GM10266 (cell line): ENCODE results near the gene AK1.

Experiments
- DNase-seq: peaks from one replicate; pipeline ENCODE4 v3.0.0; 2012; ENCODE audit errors: extremely low spot score
- CTCF ChIP-seq: IDR thresholded peaks from 2 replicates; pipeline ENCODE4 v1.5.1; 2012; ENCODE audit warnings: mild to moderate bottlenecking, low read depth; ENCODE audit not compliant: control insufficient read depth, insufficient read depth; ENCODE audit errors: missing control alignments

Gene AK1

GRCh38 chr9:127875306-127875966 is 2.0 kb downstream of the AK1 start:
- no peak for DNase-seq
- TF ChIP-seq CTCF: no peak

GRCh38 chr9:127874301-127875221 is 2.9 kb downstream of the AK1 start:
- TF ChIP-seq CTCF: no peak
- DNase-seq: no peak

- no peak for DNase-seq
- TF ChIP-seq CTCF: no peak
These were observed 3.6 kb downstream of the AK1 start for GRCh38 chr9:127873886-127874285.

- no peak for DNase-seq
- TF ChIP-seq CTCF: no peak
These were observed 4.2 kb downstream of the AK1 start for GRCh38 chr9:127873223-127873691.

GRCh38 chr9:127872369-127873222 is 4.9 kb downstream of the AK1 start:
- no peak for DNase-seq
- no peak for TF ChIP-seq CTCF

GRCh38 chr9:127871531-127871930 is 5.9 kb downstream of the AK1 start:
- DNase-seq: no peak
- TF ChIP-seq CTCF: no peak
